Urinary bladder (tissue), 2 donors: Measurements from ENCODE around the gene C11orf52. TPM values are rescaled to one million over a fixed set of nuclear protein-coding genes. Genes with fewer than 3 reads are reported as not detected.

Source experiments
- polyA plus RNA-seq: library from polyadenylated mRNA; stranded (reverse); fragments of 200-250 nt; gene quantifications from one replicate; pipeline ENCODE4 v1.2.3, GENCODE V29; 2013
- small RNA-seq: library from RNA; depleted of rRNA; stranded (forward); fragments of <200 nt; gene quantifications from one replicate; pipeline ENCODE3, GENCODE V24; 2014
- total RNA-seq: library from RNA; depleted of rRNA; stranded (reverse); fragments of >200 nt; gene quantifications from one replicate; pipeline ENCODE4 v1.2.3, GENCODE V29; 2014
- donor health status: healthy.

Gene C11orf52
- total and polyA plus RNA-seq, 2 donors, result 2.4 to 2.7 TPM

Small RNA genes within 50 kb of the gene (small RNA-seq; reads per million reads assigned to genes)
- gene C11orf52 (not detected), gene RNA5SP351 (not detected), gene RPL37AP8 (not detected)

Other genes starting within 250 kb of the C11orf52 start
- gene PPP2R1B, start 152.5 kb upstream of the C11orf52 start, total RNA-seq, result 22.7 TPM
- 6.8 TPM for gene PPP2R1B, start 152.5 kb upstream of the C11orf52 start, polyA plus RNA-seq
- 57.7 TPM for gene ALG9, start 47.3 kb upstream of the C11orf52 start, total RNA-seq
- 21.3 TPM for gene ALG9, start 47.3 kb upstream of the C11orf52 start, polyA plus RNA-seq
- gene FDXACB1, start 39.7 kb upstream of the C11orf52 start, total RNA-seq, result 4.2 TPM
- 1.5 TPM for gene FDXACB1, start 39.7 kb upstream of the C11orf52 start, polyA plus RNA-seq
- gene CFAP68, start 39.4 kb upstream of the C11orf52 start, total RNA-seq, result 13.1 TPM
- 17.9 TPM for gene CFAP68, start 39.4 kb upstream of the C11orf52 start, polyA plus RNA-seq
- gene CRYAB, start 7.1 kb upstream of the C11orf52 start, total RNA-seq, result 21.3 TPM
- gene CRYAB, start 7.1 kb upstream of the C11orf52 start, polyA plus RNA-seq, result 231 TPM
- 1.6 TPM for gene HSPB2, start 6.2 kb upstream of the C11orf52 start, total RNA-seq
- 10.6 TPM for gene HSPB2, start 6.2 kb upstream of the C11orf52 start, polyA plus RNA-seq
- gene DIXDC1, start 18.4 kb downstream of the C11orf52 start, total RNA-seq, result 69.4 TPM
- gene DIXDC1, start 18.4 kb downstream of the C11orf52 start, polyA plus RNA-seq, result 60.5 TPM
- 36.9 TPM for gene DLAT, start 106.5 kb downstream of the C11orf52 start, total RNA-seq
- gene DLAT, start 106.5 kb downstream of the C11orf52 start, polyA plus RNA-seq, result 23.7 TPM
- 4.5 TPM for gene PIH1D2, start 155.1 kb downstream of the C11orf52 start, total RNA-seq
- 1.0 TPM for gene PIH1D2, start 155.1 kb downstream of the C11orf52 start, polyA plus RNA-seq
- 29.3 TPM for gene NKAPD1, start 155.4 kb downstream of the C11orf52 start, total RNA-seq
- gene NKAPD1, start 155.4 kb downstream of the C11orf52 start, polyA plus RNA-seq, result 16.0 TPM
- 57.0 TPM for gene TIMM8B, start 167.8 kb downstream of the C11orf52 start, total RNA-seq
- gene TIMM8B, start 167.8 kb downstream of the C11orf52 start, polyA plus RNA-seq, result 82.9 TPM
- 166 TPM for gene SDHD, start 168.0 kb downstream of the C11orf52 start, total RNA-seq
- gene SDHD, start 168.0 kb downstream of the C11orf52 start, polyA plus RNA-seq, result 180 TPM
- gene IL18, start 245.2 kb downstream of the C11orf52 start, total RNA-seq, result 18.1 TPM
- gene IL18, start 245.2 kb downstream of the C11orf52 start, polyA plus RNA-seq, result 8.3 TPM
- 2.9 TPM for gene TEX12, start 248.5 kb downstream of the C11orf52 start, total RNA-seq
- gene TEX12, start 248.5 kb downstream of the C11orf52 start, polyA plus RNA-seq, result 0.09 TPM